OCI-LY3 (cell line): ENCODE data around the gene ZXDA.

Experiments
- CTCF ChIP-seq: fragments of 200-600, 300-600 bp; sonication (generic); IDR thresholded peaks from 2 replicates; pipeline ENCODE4 v1.5.1; 2014; ENCODE audit warnings: antibody characterized with exemption, low read length, low read depth
- EZH2phosphoT487 ChIP-seq: fragments of 200-600 bp; shearing (Covaris generic); IDR thresholded peaks from 2 replicates; pipeline ENCODE4 v1.6.1; 2018; ENCODE audit warnings: antibody characterized with exemption, mixed run types, low read depth

- TF ChIP-seq CTCF: no peak
- no peak for TF ChIP-seq EZH2phosphoT487
Measured at GRCh38 chrX:57933321-57933720, 23.1 kb upstream of the ZXDA start.
